Measurements from ENCODE around the gene FAM72B.
"Not testable (repeated sequence)": the region's sequence is repeated elsewhere in the genome, so short reads cannot be mapped to it uniquely, and the experiment has no call there.

GRCh38 chr1:121176649-121177048 is 7.5 kb downstream of the FAM72B start:
- not testable (repeated sequence) for TF ChIP-seq POLR2AphosphoS5, POLR2A, POU2F2, TAF1 (IDR thresholded peaks at IDR 0.05; ENCODE audit: low read depth, low read length)
